Muscle layer of duodenum (tissue), 2 donors: ENCODE measurements around the gene ZNF423.

Experiments
- H3K27ac ChIP-seq: one replicate; pipeline ENCODE4 v1.7.0; 2013; ENCODE audit warnings: mild to moderate bottlenecking, low read length
- H3K27me3 ChIP-seq: one replicate; pipeline ENCODE4 v1.7.0; 2013; ENCODE audit warnings: low read depth, mild to moderate bottlenecking, control low read depth, low read length
- H3K36me3 ChIP-seq, 2 donors: one replicate each; pipeline ENCODE4 v1.7.0; 2013; ENCODE audit warnings: low read length in 2 of 2, control low read depth in 1 of 2, mild to moderate bottlenecking in 1 of 2; ENCODE audit not compliant: insufficient read depth in 2 of 2, control insufficient read depth in 1 of 2
- H3K4me1 ChIP-seq, 2 donors: one replicate each; pipeline ENCODE4 v1.7.0; 2013; ENCODE audit warnings: low read length in 2 of 2, mild to moderate bottlenecking in 2 of 2, control low read depth in 1 of 2, moderate library complexity in 1 of 2; ENCODE audit not compliant: insufficient read depth in 2 of 2, control insufficient read depth in 1 of 2
- H3K4me3 ChIP-seq, 2 donors: one replicate each; pipeline ENCODE4 v1.7.0; 2013; ENCODE audit warnings: low read length in 2 of 2, low read depth in 1 of 2, mild to moderate bottlenecking in 1 of 2
- H3K9me3 ChIP-seq, 2 donors: one replicate each; pipeline ENCODE4 v1.7.0; 2013; ENCODE audit warnings: low read length in 2 of 2, control low read depth in 1 of 2, mild to moderate bottlenecking in 1 of 2; ENCODE audit not compliant: control insufficient read depth in 1 of 2
- donor health status: healthy.

ZNF423 gene

DNA sequence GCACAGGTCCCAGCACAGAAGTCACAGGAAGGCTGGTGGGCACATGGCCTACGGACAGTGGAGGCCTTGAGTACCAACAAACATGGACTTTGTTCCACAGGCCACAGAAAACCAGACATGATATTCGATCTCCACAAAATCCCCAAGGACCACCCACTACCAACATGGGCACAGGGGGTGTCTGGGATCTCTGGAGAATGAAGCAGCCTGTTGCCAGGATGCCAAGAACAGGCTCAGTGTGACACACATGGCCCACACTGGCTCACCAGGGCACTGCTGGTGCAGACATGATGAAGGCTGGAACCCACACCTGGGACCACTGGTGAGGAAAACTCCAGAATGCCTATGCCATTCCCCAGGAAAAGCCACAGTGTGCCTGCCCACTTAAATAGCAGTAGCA is 362.1 kb downstream of the ZNF423 start:
- Histone ChIP-seq H3K4me3 (no peak overlapping the region), H3K36me3 (no peaks in the 10 kb centered on the region), H3K9me3 (no peaks in the 10 kb centered on the region), H3K27ac (no peak overlapping the region), H3K4me1 (peaks cover 0 to 4% of the 10 kb centered on the region in 2 donors), H3K27me3 (no peaks in the 10 kb centered on the region)

DNA sequence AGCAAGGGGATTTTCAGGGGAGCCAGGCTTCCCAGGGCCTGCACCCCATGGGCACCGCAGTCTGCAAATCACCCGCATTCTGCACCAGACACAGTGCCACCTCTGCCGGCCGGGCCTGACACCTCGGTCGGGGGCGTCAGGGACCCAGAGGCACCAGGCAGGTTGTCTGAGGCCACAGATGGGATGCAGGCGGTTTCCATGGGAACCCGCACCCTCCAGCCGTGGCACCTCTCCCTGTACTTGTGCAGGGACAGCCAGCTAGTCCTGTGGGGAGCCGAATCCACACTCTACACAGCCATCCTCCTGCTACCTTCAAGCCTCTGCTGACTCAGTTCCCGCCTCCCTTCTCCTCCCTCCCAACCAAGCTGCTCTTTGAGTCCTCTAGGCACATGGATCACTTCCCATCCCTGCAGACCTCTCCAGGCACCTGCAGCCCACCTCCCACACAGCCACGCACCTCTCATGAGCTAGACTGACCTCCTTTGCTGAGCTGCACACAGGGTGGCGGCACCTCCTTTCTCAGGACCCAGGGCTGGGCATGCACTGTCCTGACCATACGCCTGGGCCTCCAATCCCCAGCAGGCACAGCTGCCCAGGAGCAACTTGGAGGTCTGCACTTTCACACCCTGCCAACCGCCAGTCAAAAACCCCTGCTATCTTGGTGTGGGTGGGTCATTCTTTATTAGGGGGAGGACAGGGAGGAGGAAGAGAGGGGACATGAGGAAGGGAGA is 362.9 kb downstream of the ZNF423 start:
- Histone ChIP-seq H3K4me1 (peaks cover 0 to 4% of the 10 kb centered on the region in 2 donors), H3K9me3 (no peaks in the 10 kb centered on the region), H3K36me3 (no peaks in the 10 kb centered on the region), H3K27me3 (no peaks in the 10 kb centered on the region), H3K27ac (no peak overlapping the region), H3K4me3 (no peak overlapping the region)

DNA sequence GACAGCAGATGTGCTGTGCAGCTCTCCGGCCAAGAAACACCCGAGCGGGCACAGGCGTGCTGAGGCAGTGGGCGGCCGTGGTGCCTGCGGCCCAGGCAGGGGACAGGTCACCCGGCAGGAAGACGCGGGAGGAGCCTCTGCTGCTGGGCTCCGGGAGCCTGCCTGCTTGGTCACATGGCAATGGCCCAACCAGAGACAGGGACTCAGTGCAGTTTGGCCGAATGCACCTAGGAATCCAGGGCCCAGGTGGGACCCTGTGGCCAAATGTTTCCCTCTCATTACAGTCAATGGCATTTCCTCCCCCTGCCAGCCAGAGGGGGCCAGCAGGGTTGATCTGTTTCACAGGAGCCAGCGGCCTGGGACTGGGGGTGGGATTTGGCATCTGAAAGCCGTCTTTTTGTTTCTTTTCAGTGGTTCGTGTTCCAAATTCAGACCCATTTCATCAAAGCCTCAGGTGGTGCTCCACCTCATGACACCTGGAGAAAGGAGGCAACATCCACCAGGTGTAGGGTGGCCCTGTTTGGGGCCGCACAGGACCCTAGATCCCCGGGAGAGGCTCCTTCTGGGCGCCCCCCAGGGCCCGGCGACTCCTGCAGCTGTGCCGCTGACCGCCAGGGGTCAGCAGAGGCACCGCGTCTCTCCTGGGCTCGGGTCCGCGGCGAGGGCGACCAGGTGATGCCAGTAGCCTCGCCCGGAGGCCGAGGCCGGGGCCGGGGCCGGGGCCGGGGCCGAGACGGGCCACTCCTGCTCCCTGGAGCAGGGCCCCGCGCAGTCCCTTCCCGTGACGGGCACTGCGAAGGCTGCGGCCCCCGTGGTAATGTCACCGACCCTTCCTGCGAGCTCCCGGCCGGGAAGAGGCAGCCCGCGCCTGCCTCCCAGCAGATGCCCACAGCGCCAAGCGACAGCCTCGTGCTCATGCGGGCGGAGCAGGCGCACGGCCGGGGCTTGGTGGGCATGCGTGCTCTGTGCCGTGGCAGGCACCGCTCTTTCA is 363.8 kb downstream of the ZNF423 start:
- Histone ChIP-seq H3K4me3 (peak overlapping the region in 1 of 2 donors; percentile 45), H3K36me3 (no peaks in the 10 kb centered on the region), H3K9me3 (no peaks in the 10 kb centered on the region), H3K4me1 (peaks cover 0 to 4% of the 10 kb centered on the region in 2 donors), H3K27ac (no peak overlapping the region), H3K27me3 (no peaks in the 10 kb centered on the region)

DNA sequence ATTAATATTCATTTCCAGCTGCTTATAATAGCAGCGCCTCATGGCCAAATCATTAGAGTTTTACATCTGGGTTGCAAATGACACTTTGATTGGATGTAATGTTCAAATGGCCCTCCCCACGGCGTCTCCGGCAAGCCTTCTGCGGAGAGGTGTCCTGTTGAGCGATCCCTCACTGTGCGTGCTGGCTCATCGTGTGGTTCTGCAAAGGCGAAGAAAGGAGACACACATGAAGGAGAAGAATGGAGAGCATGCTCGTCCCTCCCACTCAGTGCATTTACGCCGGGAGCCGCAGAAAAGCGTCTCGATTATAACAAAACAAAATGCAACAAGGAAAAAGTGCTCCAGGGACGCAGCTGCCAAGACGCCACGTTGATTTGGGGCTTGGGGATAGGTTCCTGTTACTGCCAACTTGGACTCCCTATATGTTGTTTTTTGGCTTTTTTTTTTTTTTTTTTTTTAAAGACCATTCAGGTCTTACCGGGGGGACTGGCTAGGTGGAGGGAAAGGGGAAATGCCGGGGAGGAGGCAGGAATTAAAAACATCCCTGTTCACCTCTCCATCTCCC is 364.7 kb downstream of the ZNF423 start:
- Histone ChIP-seq H3K27ac (no peak overlapping the region), H3K4me3 (no peak overlapping the region), H3K27me3 (no peaks in the 10 kb centered on the region), H3K4me1 (peaks cover 0 to 4% of the 10 kb centered on the region in 2 donors), H3K36me3 (no peaks in the 10 kb centered on the region), H3K9me3 (no peaks in the 10 kb centered on the region)

DNA sequence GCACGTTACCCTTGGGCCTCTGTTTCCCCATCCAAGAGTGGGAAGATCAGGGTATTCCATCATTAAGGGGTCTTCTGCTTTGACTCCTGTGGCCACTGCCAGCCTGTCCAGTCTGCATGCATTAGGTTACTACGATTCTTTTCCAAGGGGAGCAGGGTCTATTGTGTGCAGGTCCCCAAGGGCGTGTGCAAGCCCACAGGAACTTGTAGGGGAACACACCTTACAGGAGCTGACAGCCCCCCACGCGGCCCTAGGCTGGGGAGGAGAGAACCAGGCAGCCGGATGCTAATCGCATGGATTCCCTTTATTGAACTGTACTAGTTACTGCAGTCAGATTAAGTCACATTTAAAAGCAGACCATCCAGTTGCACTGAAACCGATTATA is 365.6 kb downstream of the ZNF423 start:
- peaks cover 0 to 4% of the 10 kb centered on the region in 2 donors for H3K4me1 ChIP-seq
- no peak overlapping the region for H3K4me3 ChIP-seq
- H3K27ac ChIP-seq = no peak overlapping the region
- H3K27me3 ChIP-seq = no peaks in the 10 kb centered on the region
- no peaks in the 10 kb centered on the region for H3K9me3 ChIP-seq
- no peaks in the 10 kb centered on the region for H3K36me3 ChIP-seq

DNA sequence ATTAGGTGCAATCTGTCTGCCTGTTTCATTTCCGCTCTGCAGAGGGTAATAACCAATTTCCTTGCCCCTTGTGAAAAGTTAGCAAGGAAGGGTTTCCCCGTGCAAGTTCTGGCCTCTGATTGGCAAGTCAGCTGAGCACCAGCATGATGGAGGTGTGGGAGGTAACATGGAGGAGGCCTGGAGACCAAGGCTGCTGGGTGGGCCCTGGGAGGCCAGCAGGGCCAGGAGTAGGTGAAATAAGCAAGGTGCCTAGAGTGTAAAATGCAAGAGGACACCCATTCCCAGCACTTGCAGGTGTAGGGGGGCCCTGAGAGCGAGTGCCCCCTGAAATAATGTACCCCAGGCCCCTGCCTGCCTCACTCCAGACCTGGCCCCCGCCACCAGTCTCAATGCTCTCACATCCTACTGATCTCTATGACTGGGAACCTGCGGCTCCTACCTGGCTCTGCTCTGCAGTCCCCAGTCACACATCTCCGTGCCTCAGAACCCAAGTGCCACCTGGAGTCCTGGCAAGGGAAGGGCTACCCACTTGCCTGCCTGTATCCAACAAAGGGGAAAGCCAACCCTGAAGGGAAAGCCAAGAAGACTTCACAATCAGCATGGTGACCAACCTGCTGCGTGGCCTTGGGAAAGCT is 366.1 kb downstream of the ZNF423 start:
- Histone ChIP-seq H3K4me1 (peaks cover 0 to 4% of the 10 kb centered on the region in 2 donors), H3K9me3 (no peaks in the 10 kb centered on the region), H3K4me3 (no peak overlapping the region), H3K27ac (no peak overlapping the region), H3K36me3 (no peaks in the 10 kb centered on the region), H3K27me3 (no peaks in the 10 kb centered on the region)

DNA sequence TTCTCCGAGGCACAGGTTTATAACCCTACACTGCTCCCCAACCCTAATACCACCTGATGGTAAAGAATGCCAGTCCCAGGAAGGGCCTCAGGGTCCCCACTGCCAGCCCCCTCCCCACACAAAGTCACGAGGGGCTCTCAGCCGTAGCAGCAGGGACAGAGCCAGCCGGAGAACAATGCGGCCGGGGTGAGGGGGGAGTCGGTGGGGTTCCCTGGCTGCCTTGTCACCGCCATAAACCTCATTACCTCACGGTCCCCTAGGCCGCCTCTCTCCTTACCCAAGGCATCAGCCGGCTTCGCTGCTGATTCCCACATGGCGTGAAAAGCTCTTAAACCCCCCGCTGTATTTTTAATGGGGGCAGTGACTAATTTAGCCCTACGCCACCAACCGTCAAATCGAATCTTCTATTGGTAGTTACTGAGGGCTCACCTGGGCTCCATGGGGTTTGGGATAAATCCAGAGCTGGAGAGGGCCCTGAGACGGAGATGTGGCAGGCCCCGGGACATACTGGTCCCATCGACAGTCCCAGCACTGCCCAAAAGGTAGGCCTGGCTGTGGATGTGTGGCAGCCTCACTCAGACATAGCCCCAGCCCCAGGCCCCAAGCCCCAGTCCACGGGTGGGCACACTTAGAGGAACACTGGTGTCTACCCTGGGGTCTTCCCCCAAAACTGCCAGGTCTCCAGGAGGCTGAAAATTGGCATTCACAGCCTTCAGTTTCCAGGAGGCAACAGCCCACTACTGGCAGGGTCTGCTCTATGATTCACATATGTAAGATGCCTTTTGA is 367.0 kb downstream of the ZNF423 start:
- H3K9me3 ChIP-seq = no peaks in the 10 kb centered on the region
- no peak overlapping the region for H3K27ac ChIP-seq
- no peaks in the 10 kb centered on the region for H3K27me3 ChIP-seq
- peaks cover 0 to 7% of the 10 kb centered on the region in 2 donors for H3K4me1 ChIP-seq
- H3K36me3 ChIP-seq = no peaks in the 10 kb centered on the region
- no peak overlapping the region for H3K4me3 ChIP-seq

DNA sequence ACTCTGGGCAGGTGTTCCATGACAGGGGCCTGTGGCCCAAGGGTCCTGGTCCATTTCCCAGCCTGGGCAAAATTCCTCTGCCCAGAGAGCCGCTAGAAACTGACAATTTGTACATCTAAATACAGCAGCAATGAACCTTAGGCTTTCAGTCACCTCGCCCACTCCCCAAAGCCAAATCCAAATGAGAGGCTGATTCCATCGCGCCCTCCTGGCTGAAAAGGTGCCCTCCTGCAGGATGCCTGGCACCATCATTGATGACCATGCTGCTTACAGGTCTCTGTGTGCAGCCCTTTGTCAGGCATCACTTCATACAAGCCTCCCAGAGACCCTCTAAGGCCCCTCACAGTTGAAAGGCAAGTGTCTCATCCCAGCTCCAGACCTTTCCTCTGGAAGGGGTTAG is 367.6 kb downstream of the ZNF423 start:
- no peak overlapping the region for H3K4me3 ChIP-seq
- no peak overlapping the region for H3K27ac ChIP-seq
- H3K36me3 ChIP-seq = no peaks in the 10 kb centered on the region
- peaks cover 0 to 13% of the 10 kb centered on the region in 2 donors for H3K4me1 ChIP-seq
- no peaks in the 10 kb centered on the region for H3K27me3 ChIP-seq
- no peaks in the 10 kb centered on the region for H3K9me3 ChIP-seq

DNA sequence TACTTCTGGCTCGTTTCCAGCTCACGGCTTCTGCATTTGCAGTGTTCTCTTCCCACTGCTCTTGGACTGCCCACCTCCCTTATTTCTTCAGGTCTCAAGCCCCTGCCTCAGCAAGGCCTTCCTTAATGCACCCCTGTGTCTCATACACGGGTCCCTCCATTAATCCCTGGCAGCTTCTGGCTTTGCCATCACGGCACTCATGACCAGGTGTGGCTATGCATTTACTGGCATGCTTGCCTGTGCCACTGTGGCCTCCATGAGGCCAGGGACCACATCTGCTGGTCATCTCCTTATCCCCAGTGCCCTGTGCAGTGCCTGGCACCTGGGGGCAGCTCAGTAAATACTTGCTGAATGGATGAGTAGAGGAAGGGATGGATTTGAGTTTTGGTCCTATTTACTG is 368.2 kb downstream of the ZNF423 start:
- peaks cover 0 to 13% of the 10 kb centered on the region in 2 donors for H3K4me1 ChIP-seq
- H3K27ac ChIP-seq = no peak overlapping the region
- no peaks in the 10 kb centered on the region for H3K36me3 ChIP-seq
- no peaks in the 10 kb centered on the region for H3K9me3 ChIP-seq
- no peaks in the 10 kb centered on the region for H3K27me3 ChIP-seq
- H3K4me3 ChIP-seq = no peak overlapping the region

DNA sequence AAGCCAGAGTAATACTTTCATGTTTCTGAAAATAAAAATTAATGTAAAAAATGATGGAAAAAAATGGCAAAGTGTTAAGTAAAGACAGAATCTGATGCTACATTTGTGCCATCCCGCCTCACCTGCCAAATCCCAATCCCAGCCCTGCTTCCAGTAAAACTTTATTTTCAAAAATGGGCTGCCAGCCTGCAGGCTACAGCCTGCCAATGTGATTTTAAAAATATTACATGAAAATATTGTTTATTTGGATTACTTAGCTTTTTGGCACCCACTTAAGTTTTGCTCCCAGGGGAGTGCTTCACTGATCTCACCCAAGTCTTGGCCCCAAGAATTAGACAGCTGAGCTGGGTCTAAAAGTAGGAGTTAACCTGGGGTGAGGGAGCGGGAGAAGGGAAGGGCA is 369.5 kb downstream of the ZNF423 start:
- Histone ChIP-seq H3K27ac (no peak overlapping the region), H3K9me3 (no peaks in the 10 kb centered on the region), H3K27me3 (no peaks in the 10 kb centered on the region), H3K4me1 (peaks cover 0 to 8% of the 10 kb centered on the region in 2 donors), H3K4me3 (no peak overlapping the region), H3K36me3 (no peaks in the 10 kb centered on the region)
